ENCODE measurements around the gene CCDC192.

The CCDC192 gene

GRCh38 chr5:127824126-127824525, 120.9 kb downstream of the CCDC192 start:
- no peak for DNase-seq (ENCODE audit: low spot score)
- TF ChIP-seq CTCF (IDR thresholded peaks at IDR 0.05; ENCODE audit: extremely low read depth, missing control alignments) = no peak

GRCh38 chr5:127826011-127826410, 122.8 kb downstream of the CCDC192 start:
- no peak for TF ChIP-seq CTCF (IDR thresholded peaks at IDR 0.05; ENCODE audit: extremely low read depth, missing control alignments)

DNA sequence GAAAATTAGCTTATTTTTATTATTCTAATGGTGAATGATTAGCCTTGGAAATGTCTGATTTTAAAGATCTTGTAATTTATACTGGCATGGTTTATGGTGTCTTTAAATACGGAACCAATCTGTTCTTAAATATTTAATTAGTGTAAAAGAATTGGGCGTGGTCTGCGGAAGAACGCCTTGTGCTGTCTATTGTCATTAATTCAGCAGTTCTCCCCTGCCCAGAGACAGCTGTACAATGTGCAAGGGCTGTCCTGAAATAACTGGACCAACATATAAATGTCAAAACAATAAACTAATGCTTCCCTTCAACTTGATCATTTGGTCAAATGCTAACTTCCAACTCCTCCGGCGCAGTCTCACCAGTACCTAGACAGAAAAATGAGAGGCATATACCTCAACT, 124.3 kb downstream of the CCDC192 start:
- no peak for DNase-seq (ENCODE audit: low spot score)
- no peak for TF ChIP-seq CTCF (IDR thresholded peaks at IDR 0.05; ENCODE audit: extremely low read depth, missing control alignments)

More at GRCh38 chr5:127826011-127826410, 122.8 kb downstream of the CCDC192 start:
- DNase-seq (ENCODE audit: low spot score) = no peak

GRCh38 chr5:127830157-127830556, 127.0 kb downstream of the CCDC192 start:
- TF ChIP-seq CTCF (IDR thresholded peaks at IDR 0.05; ENCODE audit: extremely low read depth, missing control alignments) = no peak

GRCh38 chr5:127830829-127831598, 127.8 kb downstream of the CCDC192 start:
- no peak for DNase-seq (ENCODE audit: low spot score)
- no peak for TF ChIP-seq CTCF (IDR thresholded peaks at IDR 0.05; ENCODE audit: extremely low read depth, missing control alignments)

More at GRCh38 chr5:127830157-127830556, 127.0 kb downstream of the CCDC192 start:
- DNase-seq (ENCODE audit: low spot score) = no peak

DNA sequence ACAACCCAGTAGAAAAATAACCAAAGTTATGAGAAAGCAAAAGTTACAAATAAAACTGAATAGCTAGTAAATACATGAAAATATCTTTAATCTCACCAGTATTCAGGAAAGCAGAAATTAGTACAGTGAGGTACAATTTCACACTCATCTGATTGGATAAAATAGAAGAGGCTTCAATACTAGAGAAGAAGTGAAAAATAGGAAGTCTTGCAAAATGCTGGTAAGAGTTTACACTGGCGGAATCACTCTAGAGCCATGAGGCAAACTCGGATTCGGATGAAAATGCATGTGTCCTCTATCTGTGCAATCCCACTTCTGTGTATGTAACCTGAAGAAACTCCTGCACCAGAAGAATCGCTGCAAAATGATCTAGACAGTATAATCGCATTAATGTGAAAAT, 128.9 kb downstream of the CCDC192 start:
- no peak for TF ChIP-seq CTCF (IDR thresholded peaks at IDR 0.05; ENCODE audit: extremely low read depth, missing control alignments)
- no peak for DNase-seq (ENCODE audit: low spot score)

GRCh38 chr5:127834094-127834531, 130.9 kb downstream of the CCDC192 start:
- DNase-seq (ENCODE audit: low spot score) = no peak
- no peak for TF ChIP-seq CTCF (IDR thresholded peaks at IDR 0.05; ENCODE audit: extremely low read depth, missing control alignments)
